Ureter (tissue), 1 donor: Measurements from ENCODE around the gene ITPK1. TPM values are rescaled to one million over a fixed set of nuclear protein-coding genes. Genes with fewer than 3 reads are reported as not detected.

Experiments used
- DNase-seq: peaks from one replicate; pipeline ENCODE4 v3.0.0-alpha.2; 2020; ENCODE audit warnings: low spot score
- total RNA-seq: library from RNA; stranded (reverse); gene quantifications from one replicate; pipeline ENCODE4 v1.2.4, GENCODE V29; 2023
- donor health status: DM: yes; HTN: yes; CAD: no.

ITPK1 gene
- total RNA-seq, 1 donor from 2014 or later = 70.4 TPM

GRCh38 chr14:92890830-92891588 is 224.7 kb downstream of the ITPK1 start:
- DNase-seq = no peak

GRCh38 chr14:92888896-92889295 is 226.8 kb downstream of the ITPK1 start:
- no peak for DNase-seq

GRCh38 chr14:92887157-92887556 is 228.6 kb downstream of the ITPK1 start:
- DNase-seq = no peak

Other genes starting within 250 kb of the ITPK1 start
- not detected for gene CHGA, start 192.8 kb downstream of the ITPK1 start, total RNA-seq
- 23.2 TPM for gene MOAP1, start 69.0 kb upstream of the ITPK1 start, total RNA-seq
- 22.1 TPM for gene LYSET, start 69.4 kb upstream of the ITPK1 start, total RNA-seq
- 9.6 TPM for gene GON7, start 91.1 kb upstream of the ITPK1 start, total RNA-seq
- gene UBR7, start 91.3 kb upstream of the ITPK1 start, total RNA-seq = 19.1 TPM
- 54.3 TPM for gene BTBD7, start 217.1 kb upstream of the ITPK1 start, total RNA-seq
- not detected for gene COX8C, start 231.3 kb upstream of the ITPK1 start, total RNA-seq